Upper lobe of left lung (tissue), 6 donors: ENCODE data around the gene TBXAS1. TPM values are rescaled to one million over a fixed set of nuclear protein-coding genes. Genes with fewer than 3 reads are reported as not detected.

Source experiments
- ATAC-seq, 2 donors: fragments of 200-7000 bp; cut with Tn5 transposase; one replicate each; pipeline ENCODE4 v1.9.1; 2022; ENCODE audit warnings: mild to moderate bottlenecking in 2 of 2, moderate library complexity in 2 of 2; ENCODE audit not compliant: low FRiP score in 2 of 2
- DNase-seq, 2 donors: peaks; one replicate each; pipeline ENCODE4 v3.0.0-alpha.2; 2019 to 2020
- H3K27ac ChIP-seq, 4 donors: fragments of 200-600 bp; sonication (generic); one replicate each; pipeline ENCODE4 v1.5.1; 2016 to 2019
- H3K27me3 ChIP-seq, 4 donors: fragments of 200-600 bp; sonication (generic); one replicate each; pipeline ENCODE4 v1.5.1; 2017 to 2019
- H3K36me3 ChIP-seq, 4 donors: fragments of 200-600 bp; sonication (generic); one replicate each; pipeline ENCODE4 v1.5.1; 2016 to 2019
- H3K4me1 ChIP-seq, 4 donors: fragments of 200-600 bp; sonication (generic); one replicate each; pipeline ENCODE4 v1.5.1; 2018 to 2019
- H3K4me3 ChIP-seq, 4 donors: fragments of 200-600 bp; sonication (generic); one replicate each; pipeline ENCODE4 v1.5.1; 2017 to 2019; ENCODE audit warnings: mild to moderate bottlenecking in 2 of 4, moderate library complexity in 1 of 4
- H3K9me3 ChIP-seq, 4 donors: fragments of 200-600 bp; sonication (generic); one replicate each; pipeline ENCODE4 v1.5.1; 2018 to 2019
- CTCF ChIP-seq, 6 experiments: fragments of 450-650 bp in 4 of 6; fragments of 200-600 bp in 2 of 6; sonication (generic) in 2 of 6; IDR thresholded peaks; one replicate each; pipeline ENCODE4 v1.5.1; 2016 to 2019; ENCODE audit warnings: antibody characterized with exemption in 6 of 6
- EP300 ChIP-seq, 4 donors: sonication (generic); formaldehyde crosslinking; IDR thresholded peaks; one replicate each; pipeline ENCODE4 v1.5.1; 2017; ENCODE audit warnings: antibody characterized with exemption in 4 of 4, control low read depth in 2 of 4
- POLR2A ChIP-seq, 4 donors: fragments of 450-650 bp; IDR thresholded peaks; one replicate each; pipeline ENCODE4 v1.5.1; 2016 to 2017; ENCODE audit warnings: antibody characterized with exemption in 4 of 4, mild to moderate bottlenecking in 2 of 4
- POLR2AphosphoS5 ChIP-seq, 2 donors: sonication (generic); formaldehyde crosslinking; IDR thresholded peaks; one replicate each; pipeline ENCODE4 v1.5.1; 2017; ENCODE audit warnings: antibody characterized with exemption in 2 of 2
- WGBS, 2 donors: methylation state at CpG; one replicate each; pipeline ENCODE4 v1.1.5; 2017 to 2018; 5-methylcytosine and 5-hydroxymethylcytosine counted together
- total RNA-seq, 6 donors: library from RNA; depleted of rRNA in 4 of 6; stranded (reverse); fragments of >200 nt in 4 of 6; gene quantifications; one replicate each; pipeline versions ENCODE4 v1.1.0 to v1.2.1, GENCODE V29; 2016 to 2021
- donor health status: DM: no; HTN: no; CAD: no; lungs with moderate emphysema.
- donor health status: DM: no; HTN: yes; CAD: no; lungs with severe emphysema.

The TBXAS1 gene
- total RNA-seq, 6 donors from 2014 or later, result 62.8 to 317 (median 85.6) TPM

GRCh38 chr7:139953229-139953628, 124.2 kb downstream of the TBXAS1 start:
- TF ChIP-seq POLR2A (IDR thresholded peaks at IDR 0.05), result no peak
- TF ChIP-seq POLR2AphosphoS5 (IDR thresholded peaks at IDR 0.05), result no peak
- no peak for TF ChIP-seq EP300 (IDR thresholded peaks at IDR 0.05)
- TF ChIP-seq CTCF (IDR thresholded peaks at IDR 0.05), result no peak
- Histone ChIP-seq H3K9me3 (no peaks in the 10 kb centered on the region), H3K27me3 (no peaks in the 10 kb centered on the region), H3K4me1 (no peaks in the 10 kb centered on the region), H3K27ac (no peak overlapping the region), H3K36me3 (peaks cover 0 to 6% (median 2%) of the 10 kb centered on the region in 4 donors), H3K4me3 (no peak overlapping the region)
- no peak for DNase-seq
- 92 to 94% methylated on average over 7 of the region's 7 CpGs for WGBS, 2 donors
- ATAC-seq, result no peak

GRCh38 chr7:139955109-139955820, 126.2 kb downstream of the TBXAS1 start:
- Histone ChIP-seq H3K36me3 (peaks cover 0 to 7% (median 3%) of the 10 kb centered on the region in 4 donors), H3K4me1 (no peaks in the 10 kb centered on the region), H3K9me3 (no peaks in the 10 kb centered on the region), H3K27ac (no peak overlapping the region), H3K4me3 (no peak overlapping the region), H3K27me3 (no peaks in the 10 kb centered on the region)
- ATAC-seq (no peak), DNase-seq (peak in 1 of 2 donors; percentile 52)
- 89 to 91% methylated on average over 16 to 17 of the region's 17 CpGs for WGBS, 2 donors
- TF ChIP-seq CTCF (IDR thresholded peaks at IDR 0.05) (no peak), EP300 (IDR thresholded peaks at IDR 0.05) (no peak), POLR2A (IDR thresholded peaks at IDR 0.05) (no peak), POLR2AphosphoS5 (IDR thresholded peaks at IDR 0.05) (no peak)

GRCh38 chr7:139958599-139959284, 129.7 kb downstream of the TBXAS1 start:
- DNase-seq (peak in 1 of 2 donors; percentile 25), ATAC-seq (no peak)
- H3K27me3 ChIP-seq, result no peaks in the 10 kb centered on the region
- H3K9me3 ChIP-seq, result no peaks in the 10 kb centered on the region
- peaks cover 5 to 7% (median 6%) of the 10 kb centered on the region in 4 donors for H3K36me3 ChIP-seq
- 95 to 97% methylated on average over 14 of the region's 14 CpGs for WGBS, 2 donors
- no peaks in the 10 kb centered on the region for H3K4me1 ChIP-seq
- TF ChIP-seq EP300 (IDR thresholded peaks at IDR 0.05) (no peak), POLR2AphosphoS5 (IDR thresholded peaks at IDR 0.05) (no peak), POLR2A (IDR thresholded peaks at IDR 0.05) (no peak), CTCF (IDR thresholded peaks at IDR 0.05) (no peak)
- H3K27ac ChIP-seq, result no peak overlapping the region
- no peak overlapping the region for H3K4me3 ChIP-seq

- ATAC-seq, result no peak
- 72 to 76% methylated on average over 6 of the region's 6 CpGs for WGBS, 2 donors
Measured at GRCh38 chr7:139959285-139959628, 130.2 kb downstream of the TBXAS1 start.

More at GRCh38 chr7:139959285-139959628, 130.2 kb downstream of the TBXAS1 start:
- no peak for TF ChIP-seq POLR2AphosphoS5 (IDR thresholded peaks at IDR 0.05)
- no peak for TF ChIP-seq POLR2A (IDR thresholded peaks at IDR 0.05)
- no peak for TF ChIP-seq EP300 (IDR thresholded peaks at IDR 0.05)
- no peak for TF ChIP-seq CTCF (IDR thresholded peaks at IDR 0.05)
- Histone ChIP-seq H3K9me3 (no peaks in the 10 kb centered on the region), H3K4me1 (no peaks in the 10 kb centered on the region), H3K4me3 (no peak overlapping the region), H3K27me3 (no peaks in the 10 kb centered on the region), H3K36me3 (peaks cover 5 to 7% (median 6%) of the 10 kb centered on the region in 4 donors), H3K27ac (no peak overlapping the region)
- DNase-seq, result no peak
